Right cardiac atrium (tissue), 5 donors: Measurements from ENCODE around the gene TSEN54. TPM values are rescaled to one million over a fixed set of nuclear protein-coding genes. Genes with fewer than 3 reads are reported as not detected.

ENCODE experiments used
- ATAC-seq, 2 donors: fragments of 200-7000 bp; cut with Tn5 transposase; one replicate each; pipeline versions ENCODE4 v1.8.0 to v1.9.1; 2020; ENCODE audit warnings: moderate library complexity in 2 of 2, mild to moderate bottlenecking in 1 of 2
- DNase-seq, 3 donors: peaks; one replicate each; pipeline ENCODE4 v3.0.0-alpha.2; 2020
- H3K27ac ChIP-seq: one replicate; pipeline ENCODE4 v1.5.1; 2013; ENCODE audit warnings: mild to moderate bottlenecking, low read length, control low read depth, moderate library complexity
- H3K27me3 ChIP-seq: one replicate; pipeline ENCODE4 v1.6.1; 2013; ENCODE audit not compliant: control insufficient read depth, insufficient read depth
- H3K4me1 ChIP-seq: one replicate; pipeline ENCODE4 v1.6.1; 2013; ENCODE audit warnings: low read length; ENCODE audit not compliant: control insufficient read depth, insufficient read depth
- H3K4me3 ChIP-seq: one replicate; pipeline ENCODE4 v1.5.1; 2013; ENCODE audit warnings: low read length, control low read depth
- H3K9me3 ChIP-seq: one replicate; pipeline ENCODE4 v1.6.1; 2013; ENCODE audit warnings: low read length; ENCODE audit not compliant: control insufficient read depth
- WGBS: extraction: QIAGEN DNeasy Blood & Tissue Kit; methylation state at CpG from one replicate; pipeline ENCODE4 v1.1.7; 2013; 5-methylcytosine and 5-hydroxymethylcytosine counted together
- intact Hi-C, 4 donors: fragments of 100-400 bp; cut with DNase I; formaldehyde crosslinking; loops; one replicate each; pipeline versions ENCODE4 v1.11.0 to v1.14.0; 2022 to 2023
- long read RNA-seq, 4 donors: library from polyadenylated mRNA; unstranded; transcript quantifications; one replicate each; pipeline ENCODE4 v2.0.0, GENCODE V29; 2020 to 2021
- polyA plus RNA-seq: library from polyadenylated mRNA; stranded (reverse); fragments of 200-250 nt; gene quantifications from one replicate; pipeline ENCODE4 v1.2.3, GENCODE V29; 2013
- total RNA-seq, 4 donors: library from RNA; stranded (reverse); fragmentation: NEBNext Ultra II Directional; extraction: Animal tissue kit (Norgen Biotek cat#: 25700); gene quantifications; one replicate each; pipeline ENCODE4 v1.2.1, GENCODE V29; 2021
- donor health status: healthy with polysubstance abuse.
- donor health status: DM: no; HTN: yes; CAD: no.
- donor health status: DM: no; HTN: no; CAD: no.
- donor health status: DM: no; HTN: yes; CAD: no; lungs with severe emphysema.
- donor health status: DM: yes; HTN: yes; CAD: no.

The TSEN54 gene
- total RNA-seq (1 to 10 TPM; 5.9 to 7.1 (median 6.8) TPM), polyA plus RNA-seq (9.6 TPM)
- long read RNA-seq, donor 1, transcript TSEN54-201 (11 exons, 1,944 nt), result major isoform, 22 of 52 reads
- long read RNA-seq, donor 1, partial matches to known transcripts, result 11 of 52 reads
- long read RNA-seq, donor 1, other reads (novel, unspliced or antisense), result 19 of 52 reads
- long read RNA-seq, donor 2, transcript TSEN54-201 (11 exons, 1,944 nt), result major isoform, 14 of 27 reads
- long read RNA-seq, donor 2, partial matches to known transcripts, result 3 of 27 reads
- long read RNA-seq, donor 2, other reads (novel, unspliced or antisense), result 9 of 27 reads
- long read RNA-seq, donor 3, transcript TSEN54-201 (11 exons, 1,944 nt), result major isoform, 64 of 100 reads
- long read RNA-seq, donor 3, partial matches to known transcripts, result 8 of 100 reads
- long read RNA-seq, donor 3, other reads (novel, unspliced or antisense), result 28 of 100 reads
- long read RNA-seq, donor 4, transcript TSEN54-201 (11 exons, 1,944 nt), result major isoform, 6 of 13 reads
- long read RNA-seq, donor 4, partial matches to known transcripts, result 0 of 13 reads
- long read RNA-seq, donor 4, other reads (novel, unspliced or antisense), result 6 of 13 reads

DNA sequence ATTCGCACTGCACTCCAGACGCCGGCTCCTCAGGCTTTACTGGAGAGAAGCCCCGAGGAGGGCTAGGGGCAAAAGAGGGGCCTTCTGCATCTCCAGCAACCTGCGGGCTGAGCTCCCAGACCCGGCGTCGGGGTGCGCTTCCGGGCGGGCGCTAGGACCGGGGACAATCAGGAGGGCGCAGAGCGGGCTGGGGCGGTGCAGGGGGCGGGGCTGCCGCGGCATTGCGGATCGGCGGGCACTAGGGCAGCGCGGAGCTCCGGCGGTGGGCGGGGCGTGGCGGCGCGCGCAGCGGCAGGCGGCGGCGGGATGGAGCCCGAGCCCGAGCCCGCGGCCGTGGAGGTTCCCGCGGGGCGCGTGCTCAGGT, at the start of gene TSEN54:
Gene TSEN54, plus strand, starts transcription at position 274 of the 364 bp plus-strand sequence. Its CDS starts 33 bp downstream, at position 307.
- intact Hi-C loops, result loop anchor here in 3 of 4 donors (2.0 to 5.0 kb wide), 3 partner anchors 71 to 89 kb away; partner anchors contain the start of gene MYO15B (in 1 of the 3)
- DNase-seq (peak; percentile 96 to 99 (median 99)), ATAC-seq (peak; percentile 88 to 93)
- no peaks in the 10 kb centered on the region for H3K27me3 ChIP-seq
- no peaks in the 10 kb centered on the region for H3K9me3 ChIP-seq
- peaks cover 9% of the 10 kb centered on the region for H3K4me1 ChIP-seq
- peak within 1 kb of the TSS; percentile 73 for H3K4me3 ChIP-seq
- under 1% methylated on average over 45 of the region's 45 CpGs for WGBS
- peak within 1 kb of the TSS; percentile 59 for H3K27ac ChIP-seq

DNA sequence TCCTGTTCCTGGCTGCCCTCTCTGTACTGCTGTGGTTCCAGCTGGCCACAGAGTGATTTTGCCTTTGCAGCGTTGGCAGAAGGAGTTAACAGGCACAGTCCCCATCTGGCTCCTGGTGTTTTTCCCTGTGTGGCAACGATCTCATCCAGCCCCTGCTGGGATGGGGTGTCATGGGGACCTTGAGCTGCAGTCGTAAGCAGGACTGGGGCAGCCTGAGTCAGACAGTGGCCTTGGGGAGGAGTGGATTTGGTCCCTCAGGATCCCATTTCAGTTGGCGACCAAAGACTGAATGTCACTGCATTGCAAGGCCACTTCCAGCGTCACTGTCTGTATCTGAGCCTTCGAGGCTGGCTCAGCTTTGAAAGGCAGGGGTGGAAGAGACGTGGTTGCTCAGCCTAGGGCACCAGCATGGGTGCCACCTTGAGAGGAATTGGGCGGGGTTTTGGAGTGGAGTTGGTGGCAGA, 48.0 kb upstream of the TSEN54 start:
- DNase-seq (peak; percentile 55 to 76 (median 72)), ATAC-seq (peak; percentile 77 to 83)
- H3K4me3 ChIP-seq, result no peak overlapping the region
- intact Hi-C loops, result no loop called here
- H3K27me3 ChIP-seq, result no peaks in the 10 kb centered on the region
- 47% methylated on average over 8 of the region's 8 CpGs for WGBS
- peaks cover 7% of the 10 kb centered on the region for H3K4me1 ChIP-seq
- peak overlapping the region; percentile 66 for H3K27ac ChIP-seq
- no peaks in the 10 kb centered on the region for H3K9me3 ChIP-seq

DNA sequence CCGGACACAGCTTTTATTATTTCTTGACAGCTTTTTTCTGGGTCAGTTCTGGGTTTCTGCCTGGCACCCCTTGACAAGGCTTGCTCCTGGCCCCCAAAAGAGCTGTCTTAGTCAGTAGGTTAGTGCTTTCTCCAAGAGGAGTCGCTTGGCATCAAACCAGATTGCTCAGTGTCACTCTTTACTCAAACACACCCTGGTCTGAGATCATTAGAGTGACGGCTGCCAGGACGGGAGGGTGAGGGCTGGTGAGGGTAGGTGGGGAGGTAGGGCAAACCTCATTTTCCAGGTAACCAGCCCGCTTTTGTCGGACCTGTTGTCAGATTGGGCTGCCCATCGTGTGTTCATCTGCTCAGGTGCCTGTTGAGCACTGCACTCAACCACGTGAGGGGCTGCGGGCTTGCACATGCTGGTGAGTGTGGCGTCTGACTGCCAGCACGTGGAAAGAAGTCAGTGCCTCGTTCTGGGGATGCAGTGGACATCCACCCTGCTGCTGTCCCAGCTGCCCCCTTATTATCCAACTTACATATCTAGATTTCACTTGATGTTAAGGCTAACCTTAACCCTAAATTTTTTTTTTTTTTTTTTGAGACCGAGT, 47.5 kb upstream of the TSEN54 start:
- Histone ChIP-seq H3K4me3 (no peak overlapping the region), H3K9me3 (no peaks in the 10 kb centered on the region), H3K4me1 (peaks cover 9% of the 10 kb centered on the region), H3K27me3 (no peaks in the 10 kb centered on the region), H3K27ac (peak overlapping the region; percentile 66)
- ATAC-seq (peak; percentile 24 to 42), DNase-seq (no peak)
- intact Hi-C loops, result no loop called here
- 78% methylated on average over 13 of the region's 13 CpGs for WGBS

DNA sequence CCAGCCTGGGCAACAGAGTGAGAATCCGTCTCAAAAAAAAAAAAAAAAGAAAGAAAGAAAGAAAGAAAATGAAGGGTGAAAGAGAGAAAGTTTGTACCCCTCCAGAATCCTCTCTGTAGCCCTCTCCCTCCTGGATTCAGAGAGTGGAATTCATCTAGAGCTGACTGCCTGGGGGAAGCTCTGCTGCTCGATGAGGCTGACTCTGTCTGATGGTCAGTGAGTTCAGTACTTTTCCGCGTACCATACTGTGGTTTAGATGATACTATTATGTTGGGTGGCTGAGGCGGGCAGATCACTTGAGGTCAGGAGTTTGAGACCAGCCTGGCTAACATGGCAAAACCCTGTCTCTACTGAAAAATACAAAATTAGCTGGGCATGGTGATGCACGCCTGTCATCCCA, 45.1 kb upstream of the TSEN54 start:
- 87% methylated on average over 6 of the region's 6 CpGs for WGBS
- peaks cover 14% of the 10 kb centered on the region for H3K4me1 ChIP-seq
- no peak overlapping the region for H3K27ac ChIP-seq
- H3K27me3 ChIP-seq, result no peaks in the 10 kb centered on the region
- DNase-seq (no peak), ATAC-seq (no peak)
- intact Hi-C loops, result no loop called here
- H3K4me3 ChIP-seq, result no peak overlapping the region
- H3K9me3 ChIP-seq, result no peaks in the 10 kb centered on the region

DNA sequence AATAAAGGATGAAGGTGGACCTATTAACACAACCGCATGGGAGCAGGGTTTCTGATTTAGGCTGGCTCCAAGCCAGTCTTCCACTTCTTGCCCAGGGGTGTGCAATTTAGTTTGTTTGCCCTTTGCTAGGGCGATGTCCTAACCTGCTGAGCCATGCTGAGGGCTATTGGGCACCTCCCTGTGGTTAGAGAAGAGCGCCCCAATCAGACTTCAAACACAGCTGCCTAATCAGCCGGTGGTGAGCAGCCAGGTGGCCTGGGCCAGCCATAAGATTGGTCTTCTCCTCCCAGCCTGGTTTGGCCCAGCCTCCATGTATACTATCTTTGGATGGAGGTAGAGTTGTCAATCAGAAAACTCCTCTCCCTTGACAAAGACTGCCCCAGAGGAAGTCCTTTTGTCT, 44.2 kb upstream of the TSEN54 start:
- no peak for DNase-seq
- H3K4me1 ChIP-seq, result peaks cover 19% of the 10 kb centered on the region
- H3K9me3 ChIP-seq, result no peaks in the 10 kb centered on the region
- ATAC-seq, result no peak
- no peak overlapping the region for H3K27ac ChIP-seq
- WGBS, result 66% methylated on average over 4 of the region's 4 CpGs
- intact Hi-C loops, result no loop called here
- no peak overlapping the region for H3K4me3 ChIP-seq
- no peaks in the 10 kb centered on the region for H3K27me3 ChIP-seq

DNA sequence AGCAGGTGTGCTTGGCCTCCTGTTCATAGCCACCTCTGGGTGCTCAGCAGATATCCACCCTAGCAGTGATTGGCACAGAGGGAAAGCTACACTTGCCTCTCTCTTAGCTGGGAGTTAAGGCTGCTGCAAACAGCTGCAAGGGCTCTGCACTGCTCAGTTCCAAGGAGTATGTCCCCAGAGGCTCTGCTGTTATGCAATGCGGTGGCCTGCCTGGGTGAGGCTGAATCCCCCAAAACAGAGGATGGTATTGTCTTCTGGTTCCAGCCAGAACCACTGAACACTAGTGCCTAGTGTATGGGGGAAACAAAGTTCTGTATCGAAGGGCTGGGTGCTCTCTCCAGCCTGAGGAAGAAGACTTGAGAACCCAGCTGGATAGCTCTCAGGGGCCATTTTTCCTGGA, 43.1 kb upstream of the TSEN54 start:
- 74% methylated on average over 2 of the region's 2 CpGs for WGBS
- Histone ChIP-seq H3K4me3 (no peak overlapping the region), H3K27ac (peak overlapping the region; percentile 63), H3K27me3 (no peaks in the 10 kb centered on the region), H3K4me1 (peaks cover 20% of the 10 kb centered on the region), H3K9me3 (no peaks in the 10 kb centered on the region)
- intact Hi-C loops, result no loop called here
- peak; percentile 69 to 76 (median 73) for DNase-seq
- ATAC-seq, result peak; percentile 64 to 65

DNA sequence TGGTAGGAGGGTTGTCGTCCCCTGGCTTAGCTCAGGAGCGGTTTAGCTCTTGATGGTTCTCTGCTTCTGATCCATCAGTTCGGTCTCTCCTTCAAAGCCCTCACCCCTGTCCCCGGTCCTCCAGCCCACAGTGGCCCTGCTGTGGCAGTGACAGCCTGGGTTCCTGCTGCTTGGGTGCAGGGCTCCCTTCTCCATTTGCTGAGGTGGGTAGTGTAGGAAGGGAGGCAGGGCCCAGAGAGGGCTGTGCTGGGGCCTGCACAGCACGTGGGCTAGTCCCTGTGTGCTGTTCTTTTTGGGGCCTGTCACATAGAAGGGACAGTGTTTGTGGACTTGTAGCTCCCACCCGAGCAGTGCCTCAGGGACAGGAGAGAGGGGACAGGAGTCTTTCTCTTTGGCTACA, 41.6 kb upstream of the TSEN54 start:
- DNase-seq (no peak), ATAC-seq (no peak)
- intact Hi-C loops, result no loop called here
- H3K27me3 ChIP-seq, result no peaks in the 10 kb centered on the region
- no peak overlapping the region for H3K4me3 ChIP-seq
- WGBS, result 76% methylated on average over 6 of the region's 6 CpGs
- no peaks in the 10 kb centered on the region for H3K9me3 ChIP-seq
- peak overlapping the region; percentile 5 for H3K27ac ChIP-seq
- peaks cover 16% of the 10 kb centered on the region for H3K4me1 ChIP-seq

DNA sequence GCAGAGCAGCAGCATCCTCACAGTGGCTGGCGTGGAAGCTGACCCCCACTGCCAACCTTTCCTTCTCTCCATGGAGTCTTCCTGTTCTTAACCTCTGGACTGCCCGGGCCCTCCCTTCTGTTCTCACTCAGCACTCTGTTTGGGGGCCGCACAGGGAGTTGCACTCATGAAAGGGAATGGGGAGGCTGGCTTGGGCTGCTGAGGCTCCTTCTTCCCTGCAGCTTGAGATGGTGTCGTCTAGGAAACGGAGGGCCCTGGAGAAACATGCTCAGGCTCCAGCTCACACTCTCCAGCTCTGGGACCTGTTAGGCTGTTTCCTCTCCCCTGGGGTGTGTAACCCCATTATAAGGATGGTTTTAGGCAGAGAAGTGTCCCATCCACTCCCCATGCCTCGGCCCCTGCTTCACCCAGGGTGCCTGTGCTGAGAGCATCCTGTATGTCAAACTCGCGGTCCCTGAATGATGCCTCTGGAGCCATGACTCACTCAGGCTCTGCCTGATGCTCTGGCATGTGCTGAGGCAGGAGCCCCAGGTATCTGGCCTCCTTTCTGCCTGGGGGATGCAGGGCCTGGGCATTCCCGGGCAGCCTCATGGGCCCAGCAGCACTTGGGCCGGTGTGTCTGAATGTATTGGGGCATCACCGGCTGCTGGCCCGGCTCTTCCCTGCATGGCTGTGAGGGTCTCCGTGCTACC, 41.0 kb upstream of the TSEN54 start:
- peak overlapping the region; percentile 63 for H3K27ac ChIP-seq
- H3K27me3 ChIP-seq, result no peaks in the 10 kb centered on the region
- peak in 1 of 3 donors; percentile 58 for DNase-seq
- WGBS, result 38% methylated on average over 13 of the region's 13 CpGs
- ATAC-seq, result peak; percentile 17 to 23
- no peak overlapping the region for H3K4me3 ChIP-seq
- intact Hi-C loops, result no loop called here
- H3K9me3 ChIP-seq, result no peaks in the 10 kb centered on the region
- H3K4me1 ChIP-seq, result peaks cover 16% of the 10 kb centered on the region

DNA sequence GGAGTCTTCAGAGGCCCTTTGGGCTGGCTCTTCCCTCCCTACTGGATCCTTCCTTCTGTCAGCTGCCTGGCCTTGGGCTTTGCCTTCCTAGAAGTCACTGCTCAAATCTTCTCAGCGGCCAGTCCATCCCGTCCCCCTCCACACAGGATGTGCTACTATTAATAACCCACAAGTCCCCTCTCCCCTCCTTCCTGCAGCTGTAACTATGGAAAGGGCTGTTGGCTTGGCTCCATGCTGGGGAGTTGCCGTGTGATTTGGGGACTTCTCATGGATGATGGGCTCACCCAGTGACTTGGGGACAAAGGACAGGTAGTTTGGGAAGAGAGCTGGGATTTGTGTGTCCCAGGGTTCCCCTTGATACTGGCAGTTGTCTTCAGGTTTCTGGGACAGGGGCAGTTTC, 40.5 kb upstream of the TSEN54 start:
- intact Hi-C loops, result no loop called here
- 11% methylated on average over 3 of the region's 3 CpGs for WGBS
- Histone ChIP-seq H3K9me3 (no peaks in the 10 kb centered on the region), H3K27ac (peak overlapping the region; percentile 63), H3K4me3 (no peak overlapping the region), H3K27me3 (no peaks in the 10 kb centered on the region), H3K4me1 (peaks cover 16% of the 10 kb centered on the region)
- DNase-seq (peak in 2 of 3 donors; percentile 71 to 73), ATAC-seq (peak; percentile 71 to 73)

DNA sequence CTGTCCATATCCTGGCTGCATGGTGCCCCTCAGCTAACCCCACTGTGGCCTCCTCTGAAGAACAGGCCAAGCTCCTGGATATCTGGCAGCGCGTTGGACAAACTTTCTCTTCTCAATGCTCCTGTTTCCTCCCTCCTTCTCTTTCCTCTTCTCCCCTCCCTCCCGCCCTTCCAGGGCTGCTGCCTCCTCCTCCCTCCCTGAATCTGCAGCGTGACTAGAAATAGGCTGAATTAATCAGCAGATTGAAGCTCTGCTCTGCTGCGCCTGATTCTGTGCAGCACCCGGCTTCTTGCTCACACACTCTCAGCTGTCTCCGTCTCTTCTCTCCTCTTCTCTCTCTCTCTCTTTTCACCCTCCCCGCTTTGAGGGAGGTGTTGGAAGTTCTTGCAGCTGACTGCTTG, 40.1 kb upstream of the TSEN54 start:
- Histone ChIP-seq H3K27me3 (no peaks in the 10 kb centered on the region), H3K4me1 (peaks cover 16% of the 10 kb centered on the region), H3K9me3 (no peaks in the 10 kb centered on the region), H3K27ac (peak overlapping the region; percentile 63), H3K4me3 (no peak overlapping the region)
- ATAC-seq (peak; percentile 71 to 72), DNase-seq (peak in 2 of 3 donors; percentile 69 to 73)
- intact Hi-C loops, result no loop called here
- 11% methylated on average over 8 of the region's 8 CpGs for WGBS
